Activated CD4-positive, alpha-beta T cell treated with anti-CD3 and anti-CD28 coated beads, Interleukin-2, amount 10 ng/mL, durations not matched to agents 7 days and 5 days (primary cell): Measurements from ENCODE around the gene NWD2. TPM values are rescaled to one million over a fixed set of nuclear protein-coding genes. Genes with fewer than 3 reads are reported as not detected.
A peak's percentile ranks its signal among the peaks of the same experiment; 100 is the strongest.

Experiments used
- CTCF ChIA-PET: fragments of 350-600 bp; sonication (Branson Sonifier 250); formaldehyde crosslinking; loops from one replicate; lab custom pipeline; 2021; ENCODE audit warnings: antibody characterized with exemption; lab: Charles Lee
- POLR2A ChIA-PET: fragments of 350-600 bp; sonication (Branson Sonifier 250); formaldehyde crosslinking; loops from one replicate; lab custom pipeline; 2021; ENCODE audit warnings: antibody characterized with exemption; lab: Charles Lee
- DNase-seq: peaks from one replicate; pipeline ENCODE4 v3.0.0-alpha.2; 2020
- H3K27ac Mint-ChIP-seq: one replicate; pipeline ENCODE4 v1.8.0; 2021; ENCODE audit warnings: mild to moderate bottlenecking, moderate library complexity, mixed read lengths
- H3K27me3 Mint-ChIP-seq: one replicate; pipeline ENCODE4 v1.8.0; 2021; ENCODE audit warnings: mixed read lengths
- H3K36me3 Mint-ChIP-seq: one replicate; pipeline ENCODE4 v1.8.0; 2021; ENCODE audit warnings: low read depth, mixed read lengths
- H3K4me1 Mint-ChIP-seq: one replicate; pipeline ENCODE4 v1.8.0; 2021; ENCODE audit warnings: mixed read lengths
- H3K4me3 Mint-ChIP-seq: one replicate; pipeline ENCODE4 v1.8.0; 2021; ENCODE audit warnings: mild to moderate bottlenecking, moderate library complexity, mixed read lengths
- H3K9me3 Mint-ChIP-seq: one replicate; pipeline ENCODE4 v1.8.0; 2021; ENCODE audit warnings: mixed read lengths
- total RNA-seq, 2 experiments: library from RNA; stranded (reverse); gene quantifications; one replicate each; pipeline ENCODE4 v1.2.3, GENCODE V29; 2021

Gene NWD2
- total RNA-seq, 2 experiments from 2014 or later = not detected

DNA sequence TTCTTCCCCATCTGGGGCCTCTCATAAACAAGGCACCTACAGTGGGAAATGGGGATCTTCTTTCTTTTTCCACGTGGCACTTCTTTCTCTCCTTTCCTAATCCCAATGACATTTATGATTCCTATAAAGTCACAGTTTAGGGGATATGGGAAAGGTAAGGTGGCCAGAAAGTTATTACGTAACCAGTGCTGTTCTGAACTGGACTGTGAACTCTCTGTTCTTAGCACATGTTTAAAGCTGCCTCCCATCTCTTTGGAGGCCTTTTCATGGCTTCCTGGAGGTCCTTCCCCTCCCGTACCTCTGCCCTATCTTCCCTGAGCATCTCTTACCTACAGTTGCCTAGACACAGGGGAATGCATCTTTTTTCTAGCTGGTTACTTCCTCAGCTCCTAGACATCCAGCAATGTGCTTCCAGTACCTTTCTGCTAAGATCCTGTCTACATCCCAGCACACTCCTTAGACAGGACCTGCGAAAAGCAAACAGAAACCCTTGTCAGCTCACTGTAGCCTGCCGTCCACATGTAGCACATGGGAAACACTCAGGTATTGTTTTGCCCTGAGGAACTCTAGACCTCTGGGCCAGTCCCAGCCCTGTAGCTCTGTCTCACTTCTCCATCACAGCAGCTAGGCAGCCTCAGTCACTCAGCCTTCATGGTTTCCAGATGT lies 195.4 kb downstream of the NWD2 start:
- Mint-ChIP-seq H3K9me3 (no peaks in the 10 kb centered on the region), H3K27me3 (peaks cover 13% of the 10 kb centered on the region), H3K36me3 (no peaks in the 10 kb centered on the region), H3K4me3 (no peak overlapping the region), H3K27ac (no peak overlapping the region), H3K4me1 (no peaks in the 10 kb centered on the region)
- DNase-seq = no peak
- POLR2A ChIA-PET = no interaction called here
- CTCF ChIA-PET = interaction anchor here (1.1 kb wide), 1 partner anchor 12 kb away, joined by 3 read pairs; no protein-coding TSS in a partner anchor

DNA sequence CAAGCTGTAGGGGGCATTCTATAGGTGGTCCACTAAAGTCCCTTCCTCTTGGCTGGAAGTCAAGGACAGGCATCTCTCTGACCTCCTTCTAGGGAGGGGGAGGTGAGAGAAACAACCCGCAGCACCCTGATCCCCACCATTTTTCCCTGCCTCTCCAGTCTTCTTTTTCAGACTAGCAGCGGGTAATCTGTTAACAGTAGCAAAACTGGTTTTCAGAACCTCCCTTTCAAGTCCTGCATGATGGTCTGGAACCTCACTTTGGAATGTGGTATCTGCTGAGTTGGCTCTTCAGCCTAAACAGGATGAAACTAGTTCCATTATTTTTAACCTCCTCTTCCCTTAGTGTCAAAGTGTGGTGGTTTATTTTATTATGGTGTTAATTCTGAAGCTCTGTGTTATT lies 196.0 kb downstream of the NWD2 start:
- H3K27me3 Mint-ChIP-seq = peaks cover 13% of the 10 kb centered on the region
- H3K4me3 Mint-ChIP-seq = no peak overlapping the region
- CTCF ChIA-PET = interaction anchor here (1.1 kb wide), 1 partner anchor 12 kb away, joined by 3 read pairs; no protein-coding TSS in a partner anchor
- H3K9me3 Mint-ChIP-seq = no peaks in the 10 kb centered on the region
- no peaks in the 10 kb centered on the region for H3K36me3 Mint-ChIP-seq
- H3K27ac Mint-ChIP-seq = no peak overlapping the region
- H3K4me1 Mint-ChIP-seq = no peaks in the 10 kb centered on the region
- POLR2A ChIA-PET = no interaction called here
- DNase-seq = no peak

DNA sequence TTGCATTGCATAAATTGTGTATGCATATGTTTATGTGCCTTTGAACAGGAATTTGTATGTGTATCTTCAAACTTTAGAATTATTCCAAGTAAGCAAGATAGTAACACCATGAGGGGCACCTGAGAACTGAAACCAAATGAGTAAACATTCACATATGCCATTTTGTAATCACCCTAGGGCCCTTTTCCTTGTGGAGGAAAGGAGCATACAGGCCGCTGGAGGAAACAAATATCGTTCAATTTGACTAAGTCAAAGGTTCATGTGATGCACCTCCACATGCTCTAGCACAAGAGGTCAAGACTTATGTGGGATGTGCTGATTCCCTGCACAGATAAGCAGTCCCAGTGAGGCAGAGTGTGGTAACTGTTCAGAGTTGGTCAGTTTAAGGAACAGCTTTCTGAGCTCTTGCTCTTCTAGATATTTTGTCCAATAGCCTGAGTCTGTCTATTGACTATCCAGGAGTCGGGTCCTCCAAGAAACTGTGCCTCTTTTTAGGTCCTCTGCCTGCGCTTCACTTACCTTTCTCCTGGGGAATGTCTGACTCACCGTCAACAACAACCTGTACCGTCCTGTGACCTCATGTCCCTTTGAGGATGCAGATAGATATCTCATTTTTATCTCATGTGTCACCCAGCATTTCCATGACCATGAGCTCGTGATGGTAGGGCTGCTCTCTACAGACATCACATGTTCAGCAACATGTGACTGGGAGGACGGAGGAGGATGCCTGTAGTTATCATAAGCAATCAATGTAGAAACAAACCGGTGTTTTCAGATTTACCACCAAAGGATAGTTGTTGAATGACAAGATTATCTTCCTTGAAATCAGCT lies 196.9 kb downstream of the NWD2 start:
- DNase-seq = no peak
- H3K4me3 Mint-ChIP-seq = no peak overlapping the region
- POLR2A ChIA-PET = no interaction called here

DNA sequence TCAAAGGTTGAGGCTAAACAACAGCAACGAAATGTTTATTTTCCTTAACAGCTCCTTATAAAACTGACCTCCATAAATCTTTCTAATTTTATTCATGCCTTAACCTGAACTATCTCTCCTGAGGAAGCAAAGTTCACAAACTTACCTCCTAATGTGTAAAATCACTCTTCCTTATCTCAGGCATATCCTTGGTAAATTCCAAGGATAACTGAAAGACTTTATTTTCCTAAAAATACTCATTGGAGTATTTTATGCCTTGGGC lies 197.4 kb downstream of the NWD2 start:
- Mint-ChIP-seq H3K36me3 (no peaks in the 10 kb centered on the region), H3K27me3 (peaks cover 13% of the 10 kb centered on the region), H3K4me1 (no peaks in the 10 kb centered on the region), H3K9me3 (no peaks in the 10 kb centered on the region), H3K4me3 (no peak overlapping the region), H3K27ac (no peak overlapping the region)
- no peak for DNase-seq
- ChIA-PET POLR2A (no interaction called here), CTCF (no interaction called here)

More for the DNA sequence above, 196.9 kb downstream of the NWD2 start:
- no peaks in the 10 kb centered on the region for H3K9me3 Mint-ChIP-seq
- H3K36me3 Mint-ChIP-seq = no peaks in the 10 kb centered on the region
- H3K4me1 Mint-ChIP-seq = no peaks in the 10 kb centered on the region
- no peak overlapping the region for H3K27ac Mint-ChIP-seq
- CTCF ChIA-PET = interaction anchor here (1.1 kb wide), 1 partner anchor 13 kb away, joined by 3 read pairs; no protein-coding TSS in a partner anchor
- H3K27me3 Mint-ChIP-seq = peaks cover 13% of the 10 kb centered on the region

DNA sequence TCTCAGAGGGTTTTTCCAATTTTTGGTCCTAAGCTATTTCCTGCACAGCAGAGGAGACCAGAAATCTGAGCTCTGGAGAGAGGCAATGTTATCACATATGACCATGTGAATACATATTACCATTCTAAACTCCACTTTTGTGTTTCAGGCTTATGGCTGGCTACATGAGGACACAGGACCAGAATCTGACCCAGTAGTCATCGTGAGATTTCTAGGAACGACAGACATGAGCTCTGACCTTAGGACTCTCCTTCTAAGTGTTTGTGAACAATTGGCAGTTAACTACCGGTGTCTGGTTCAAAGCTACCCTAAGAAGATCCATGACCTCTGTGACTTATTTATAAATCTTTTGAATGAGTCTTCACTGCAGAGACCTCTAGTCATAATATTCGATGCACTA lies 198.6 kb downstream of the NWD2 start:
- Mint-ChIP-seq H3K4me3 (no peak overlapping the region), H3K27ac (no peak overlapping the region)

DNA sequence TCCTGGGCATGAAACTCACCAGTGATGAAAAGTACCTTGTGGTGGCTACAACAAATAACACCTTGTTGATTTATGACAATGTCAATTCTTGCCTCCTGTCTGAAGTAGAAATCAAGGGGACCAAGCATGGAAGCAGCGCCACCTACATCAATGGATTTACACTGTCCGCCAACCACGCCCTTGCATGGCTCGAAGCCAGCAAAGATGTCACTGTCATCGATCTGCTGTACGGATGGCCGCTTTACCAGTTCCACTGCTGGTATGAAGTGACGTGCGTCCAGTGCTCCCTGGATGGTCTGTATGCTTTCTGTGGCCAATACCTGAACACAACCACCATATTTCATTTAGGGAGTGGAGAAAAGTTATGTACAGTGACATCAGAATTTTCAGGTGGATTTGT lies 200.5 kb downstream of the NWD2 start:
- H3K27me3 Mint-ChIP-seq = peaks cover 22% of the 10 kb centered on the region
- CTCF ChIA-PET = no interaction called here
- DNase-seq = no peak
- H3K9me3 Mint-ChIP-seq = no peaks in the 10 kb centered on the region
- POLR2A ChIA-PET = no interaction called here
- H3K4me3 Mint-ChIP-seq = no peak overlapping the region
- no peaks in the 10 kb centered on the region for H3K36me3 Mint-ChIP-seq
- no peak overlapping the region for H3K27ac Mint-ChIP-seq
- H3K4me1 Mint-ChIP-seq = no peaks in the 10 kb centered on the region

More for the DNA sequence above, 198.6 kb downstream of the NWD2 start:
- CTCF ChIA-PET = no interaction called here
- H3K27me3 Mint-ChIP-seq = peaks cover 16% of the 10 kb centered on the region
- no peak for DNase-seq
- no peaks in the 10 kb centered on the region for H3K4me1 Mint-ChIP-seq
- H3K36me3 Mint-ChIP-seq = no peaks in the 10 kb centered on the region
- POLR2A ChIA-PET = no interaction called here
- H3K9me3 Mint-ChIP-seq = no peaks in the 10 kb centered on the region

DNA sequence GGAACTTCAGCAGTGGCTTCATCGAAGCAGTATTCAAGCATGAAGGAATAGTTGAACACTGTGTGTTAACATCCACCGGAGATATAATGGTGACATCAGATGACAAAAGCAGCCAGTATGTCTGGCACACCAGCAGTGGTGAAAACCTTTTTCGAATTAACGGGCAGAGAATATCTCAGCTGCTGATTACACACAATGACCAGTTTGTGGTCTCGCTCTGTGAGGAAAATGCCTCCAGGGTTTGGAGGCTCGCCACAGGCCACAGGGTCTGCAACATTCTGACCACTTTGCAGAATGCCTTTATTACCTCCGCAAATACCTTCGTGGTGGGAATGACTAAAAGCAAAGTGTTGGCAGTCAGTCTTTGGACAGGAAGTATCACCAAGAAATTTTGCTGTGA lies 201.5 kb downstream of the NWD2 start:
- Mint-ChIP-seq H3K36me3 (no peaks in the 10 kb centered on the region), H3K9me3 (no peaks in the 10 kb centered on the region), H3K27me3 (peaks cover 29% of the 10 kb centered on the region), H3K4me1 (no peaks in the 10 kb centered on the region), H3K27ac (no peak overlapping the region), H3K4me3 (no peak overlapping the region)
- CTCF ChIA-PET = no interaction called here
- POLR2A ChIA-PET = no interaction called here
- no peak for DNase-seq

DNA sequence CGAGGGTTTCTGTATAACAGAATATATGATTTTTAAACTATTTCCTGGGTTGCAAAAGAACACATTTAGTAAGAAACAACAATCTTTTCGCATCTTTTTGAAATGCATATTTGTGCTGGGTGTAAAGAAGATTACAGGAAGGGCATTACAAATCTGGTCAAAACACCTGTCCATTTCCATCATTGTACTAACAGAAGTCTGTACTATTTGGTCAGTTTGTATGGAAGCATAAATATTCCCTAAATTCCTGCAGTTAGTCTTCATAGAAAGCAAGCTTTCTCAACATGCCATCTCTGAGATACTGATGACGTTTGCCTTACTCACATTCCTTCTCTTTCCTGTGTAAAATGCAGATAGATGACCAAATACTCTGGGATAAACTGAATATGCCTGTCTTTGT lies 203.3 kb downstream of the NWD2 start:
- Mint-ChIP-seq H3K4me3 (no peak overlapping the region), H3K36me3 (no peaks in the 10 kb centered on the region), H3K9me3 (no peaks in the 10 kb centered on the region), H3K4me1 (peaks cover 2% of the 10 kb centered on the region), H3K27me3 (peaks cover 36% of the 10 kb centered on the region), H3K27ac (no peak overlapping the region)
- no peak for DNase-seq
- POLR2A ChIA-PET = no interaction called here
- CTCF ChIA-PET = no interaction called here

DNA sequence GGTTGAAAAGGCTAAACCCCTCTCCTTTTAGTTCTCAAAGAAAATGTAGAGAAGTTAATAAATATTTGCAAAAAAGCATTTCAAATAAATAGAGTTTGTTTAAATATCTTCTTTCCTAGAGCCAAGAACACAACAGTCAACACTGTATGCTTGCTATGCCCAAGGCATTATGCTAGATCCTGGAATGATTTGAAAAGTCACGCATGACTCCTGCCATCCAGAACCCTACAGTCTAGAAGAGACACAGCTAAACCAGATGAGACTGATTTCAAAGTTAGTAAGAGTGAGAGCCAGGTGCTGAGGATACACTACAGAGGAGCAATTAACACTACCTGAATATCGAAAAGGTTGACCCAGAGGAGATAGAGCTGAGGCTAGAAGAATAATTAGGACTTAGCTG lies 205.8 kb downstream of the NWD2 start:
- H3K4me3 Mint-ChIP-seq = no peak overlapping the region
- CTCF ChIA-PET = interaction anchor here (0.7 kb wide), 1 partner anchor 92 kb away, joined by 3 read pairs; no protein-coding TSS in a partner anchor
- no peaks in the 10 kb centered on the region for H3K9me3 Mint-ChIP-seq
- H3K27ac Mint-ChIP-seq = no peak overlapping the region
- POLR2A ChIA-PET = no interaction called here
- H3K4me1 Mint-ChIP-seq = peaks cover 17% of the 10 kb centered on the region
- H3K36me3 Mint-ChIP-seq = no peaks in the 10 kb centered on the region
- DNase-seq = no peak
- H3K27me3 Mint-ChIP-seq = peaks cover 57% of the 10 kb centered on the region

DNA sequence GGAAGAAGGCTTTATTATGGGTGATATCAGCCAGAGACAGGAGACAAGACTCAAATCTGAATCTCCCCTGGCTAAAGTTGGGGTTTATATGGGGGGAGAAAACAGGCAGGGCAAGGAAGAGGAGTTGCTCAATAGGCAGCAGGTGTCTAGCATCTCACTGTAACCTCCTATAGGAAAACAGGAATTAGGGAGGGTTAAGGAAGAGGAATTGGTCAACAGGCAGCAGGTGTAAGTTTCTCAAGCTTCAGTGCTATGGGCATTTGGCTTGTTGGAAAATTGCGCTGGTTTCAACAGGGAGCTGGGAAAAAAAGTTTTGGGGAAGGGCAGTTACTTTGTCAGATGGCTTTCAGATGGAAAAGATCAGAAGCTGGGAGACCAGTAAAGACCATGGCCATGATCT lies 206.4 kb downstream of the NWD2 start:
- no peak for DNase-seq
- Mint-ChIP-seq H3K4me1 (peaks cover 17% of the 10 kb centered on the region), H3K27me3 (peaks cover 63% of the 10 kb centered on the region), H3K9me3 (no peaks in the 10 kb centered on the region), H3K27ac (no peak overlapping the region), H3K4me3 (no peak overlapping the region), H3K36me3 (no peaks in the 10 kb centered on the region)
- ChIA-PET CTCF (interaction anchor here (0.7 kb wide), 1 partner anchor 92 kb away, joined by 3 read pairs; no protein-coding TSS in a partner anchor), POLR2A (no interaction called here)

DNA sequence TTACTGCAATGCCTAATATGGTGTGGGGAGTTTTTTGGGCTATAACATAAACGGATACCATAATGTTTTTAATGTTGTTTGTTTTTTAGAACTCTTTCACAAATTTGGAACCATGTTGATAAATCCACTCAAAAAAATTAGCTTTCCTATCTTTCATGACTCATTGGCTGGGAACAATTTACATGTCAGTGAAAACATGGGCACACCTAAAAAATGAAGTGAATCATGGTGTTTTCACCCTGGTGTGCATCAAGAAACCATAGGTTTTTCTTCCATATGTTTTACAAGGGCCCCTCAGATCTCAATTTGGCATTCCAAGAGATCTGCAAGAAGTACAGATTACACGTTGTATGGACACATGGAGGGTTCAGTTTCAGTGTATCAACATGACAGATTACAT lies 207.1 kb downstream of the NWD2 start:
- Mint-ChIP-seq H3K36me3 (no peaks in the 10 kb centered on the region), H3K4me3 (no peak overlapping the region), H3K27ac (no peak overlapping the region), H3K4me1 (peaks cover 17% of the 10 kb centered on the region), H3K9me3 (no peaks in the 10 kb centered on the region), H3K27me3 (peaks cover 70% of the 10 kb centered on the region)
- DNase-seq = no peak
- CTCF ChIA-PET = no interaction called here
- POLR2A ChIA-PET = no interaction called here

DNA sequence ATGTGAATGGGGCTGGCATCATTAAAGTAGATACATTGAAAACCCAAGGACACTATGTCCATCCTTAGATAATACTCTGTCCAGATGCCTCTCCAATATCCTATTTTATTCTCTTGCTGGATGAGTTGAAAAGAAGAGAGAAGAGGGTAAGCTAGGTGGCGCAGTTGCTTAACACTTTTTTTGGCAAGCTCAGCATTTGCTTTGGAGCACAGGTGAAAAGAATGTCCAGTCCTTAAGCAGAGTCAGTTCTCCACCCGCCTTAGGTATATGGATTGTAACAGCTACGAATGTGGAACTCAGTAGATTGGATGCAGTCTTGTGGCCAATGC lies 208.4 kb downstream of the NWD2 start:
- H3K27me3 Mint-ChIP-seq = peaks cover 75% of the 10 kb centered on the region
- H3K27ac Mint-ChIP-seq = no peak overlapping the region
- H3K9me3 Mint-ChIP-seq = no peaks in the 10 kb centered on the region

DNA sequence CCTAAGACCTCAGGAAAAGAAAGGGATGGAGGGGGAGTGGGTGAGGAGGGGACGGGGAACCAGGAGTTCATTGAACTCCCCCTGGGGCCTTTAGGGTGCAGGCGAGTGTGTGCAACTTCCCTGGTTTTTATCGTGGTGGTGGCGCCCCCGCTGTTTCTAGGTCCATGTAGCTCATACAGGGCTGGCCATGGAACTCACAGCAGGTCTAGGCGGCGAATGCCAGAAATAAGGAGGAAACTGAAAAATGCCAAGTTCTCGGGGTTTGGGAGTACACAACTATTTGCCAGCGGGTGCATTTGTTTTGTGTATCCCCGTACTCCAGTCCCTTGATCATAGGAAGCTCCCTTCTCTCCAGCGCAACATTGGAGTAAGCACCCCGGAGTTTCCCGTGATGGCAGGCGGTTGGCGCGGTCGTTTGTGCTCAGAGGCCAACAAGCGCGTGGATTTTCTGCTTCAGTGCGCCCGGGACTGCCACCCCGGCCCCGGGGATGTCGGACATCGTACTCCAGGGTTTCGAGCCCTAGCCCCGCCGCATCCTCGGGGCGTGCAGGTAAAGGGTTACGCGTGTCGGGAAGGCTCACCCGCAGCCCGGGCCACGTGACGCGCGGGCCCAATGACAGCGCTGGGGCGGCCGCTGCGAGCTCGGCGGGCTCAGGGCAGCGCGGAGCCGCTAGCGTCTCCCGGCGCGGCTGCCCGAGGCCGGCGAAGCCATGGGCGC lies 208.9 kb downstream of the NWD2 start:
- CTCF ChIA-PET = interaction anchor here (0.9 to 1.1 kb wide), 2 partner anchors 113 to 574 kb away, joined by 3 to 8 read pairs; no protein-coding TSS in a partner anchor
- peak; percentile 43 for DNase-seq
- Mint-ChIP-seq H3K9me3 (no peaks in the 10 kb centered on the region), H3K27me3 (peaks cover 73% of the 10 kb centered on the region), H3K4me1 (peaks cover 17% of the 10 kb centered on the region), H3K4me3 (peak overlapping the region; percentile 61), H3K36me3 (no peaks in the 10 kb centered on the region), H3K27ac (no peak overlapping the region)
- POLR2A ChIA-PET = no interaction called here

More for the DNA sequence above, 208.4 kb downstream of the NWD2 start:
- H3K36me3 Mint-ChIP-seq = no peaks in the 10 kb centered on the region
- peaks cover 17% of the 10 kb centered on the region for H3K4me1 Mint-ChIP-seq
- H3K4me3 Mint-ChIP-seq = peak overlapping the region; percentile 61
- peak; percentile 63 for DNase-seq
- CTCF ChIA-PET = interaction anchor here (0.9 to 1.1 kb wide), 2 partner anchors 114 to 575 kb away, joined by 3 to 8 read pairs; no protein-coding TSS in a partner anchor
- POLR2A ChIA-PET = no interaction called here
